OCI-LY3 (cell line): ENCODE measurements around the gene SAMSN1.

Experiments
- CTCF ChIP-seq: fragments of 200-600, 300-600 bp; sonication (generic); IDR thresholded peaks from 2 replicates; pipeline ENCODE4 v1.5.1; 2014; ENCODE audit warnings: antibody characterized with exemption, low read length, low read depth
- EZH2phosphoT487 ChIP-seq: fragments of 200-600 bp; shearing (Covaris generic); IDR thresholded peaks from 2 replicates; pipeline ENCODE4 v1.6.1; 2018; ENCODE audit warnings: antibody characterized with exemption, mixed run types, low read depth

- TF ChIP-seq EZH2phosphoT487 (no peak), CTCF (no peak)
Observed at GRCh38 chr21:14528815-14529214, 17.3 kb downstream of the SAMSN1 start.
